ENCODE measurements around the gene FBXO31.
"Not testable (repeated sequence)": the region's sequence is repeated elsewhere in the genome, so short reads cannot be mapped to it uniquely, and the experiment has no call there.

The FBXO31 gene

DNA sequence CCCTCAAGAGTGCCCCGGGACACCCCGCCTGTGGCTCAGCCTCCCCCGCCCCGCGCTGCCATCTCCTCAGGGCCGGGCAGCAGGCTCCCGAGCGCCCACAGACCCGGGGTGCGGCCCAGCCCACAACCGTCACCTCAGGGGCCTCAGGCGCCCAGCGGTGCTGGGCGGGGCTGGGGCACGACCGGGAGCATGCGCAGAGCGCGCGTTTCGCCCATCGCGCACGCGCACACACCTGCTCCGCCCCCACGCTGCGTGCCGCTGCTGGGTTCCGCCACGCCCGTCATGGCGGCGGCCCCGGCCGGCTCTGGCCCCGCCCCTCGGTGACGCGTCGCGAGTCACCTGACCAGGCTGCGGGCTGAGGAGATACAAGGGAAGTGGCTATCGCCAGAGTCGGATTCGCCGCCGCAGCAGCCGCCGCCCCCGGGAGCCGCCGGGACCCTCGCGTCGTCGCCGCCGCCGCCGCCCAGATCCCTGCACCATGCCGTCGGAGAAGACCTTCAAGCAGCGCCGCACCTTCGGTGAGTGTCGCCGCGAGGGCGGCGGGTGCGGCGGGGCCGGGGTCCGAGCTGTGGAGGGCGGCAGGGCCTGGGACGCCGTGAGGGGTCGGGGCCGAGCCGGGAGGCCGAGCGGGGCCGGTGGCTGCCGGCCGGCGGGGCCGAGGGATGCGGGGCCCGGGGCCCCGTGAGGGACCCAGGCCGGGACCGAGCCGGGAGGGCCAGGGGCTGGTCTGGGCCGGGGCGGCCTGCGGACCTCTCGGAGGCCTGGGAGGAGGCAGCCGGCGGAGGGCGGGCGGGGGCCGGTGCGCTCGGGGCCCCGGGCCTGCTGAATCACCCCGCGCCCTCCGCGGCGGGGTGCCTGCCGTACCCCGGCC, 8.6 kb upstream of the FBXO31 start, which contains the start of gene MAP1LC3B:
Gene MAP1LC3B, plus strand, starts transcription at position 387 of the 871 bp plus-strand sequence. Its CDS starts 92 bp downstream, at position 479.
- H3K27ac ChIP-seq (ENCODE audit: low read depth, low read length): peak within 1 kb of the TSS; percentile 97
- H3K4me1 ChIP-seq (ENCODE audit: insufficient read depth, low read length): peaks cover 38% of the 10 kb centered on the region
- H3K9me3 ChIP-seq (ENCODE audit: low read length): no peaks in the 10 kb centered on the region
- H3K9ac ChIP-seq (ENCODE audit: low read length): peak within 1 kb of the TSS; percentile 71
- H3K27me3 ChIP-seq (ENCODE audit: control insufficient read depth in 1 of 2, insufficient read depth in 2 of 2, low read length in 2 of 2): no peaks in the 10 kb centered on the region
- H3K4me3 ChIP-seq (ENCODE audit: low read depth in 1 of 2, low read length in 2 of 2): peak within 1 kb of the TSS; percentile 67 to 73
- H3K36me3 ChIP-seq (ENCODE audit: insufficient read depth, low read length): no peaks in the 10 kb centered on the region

DNA sequence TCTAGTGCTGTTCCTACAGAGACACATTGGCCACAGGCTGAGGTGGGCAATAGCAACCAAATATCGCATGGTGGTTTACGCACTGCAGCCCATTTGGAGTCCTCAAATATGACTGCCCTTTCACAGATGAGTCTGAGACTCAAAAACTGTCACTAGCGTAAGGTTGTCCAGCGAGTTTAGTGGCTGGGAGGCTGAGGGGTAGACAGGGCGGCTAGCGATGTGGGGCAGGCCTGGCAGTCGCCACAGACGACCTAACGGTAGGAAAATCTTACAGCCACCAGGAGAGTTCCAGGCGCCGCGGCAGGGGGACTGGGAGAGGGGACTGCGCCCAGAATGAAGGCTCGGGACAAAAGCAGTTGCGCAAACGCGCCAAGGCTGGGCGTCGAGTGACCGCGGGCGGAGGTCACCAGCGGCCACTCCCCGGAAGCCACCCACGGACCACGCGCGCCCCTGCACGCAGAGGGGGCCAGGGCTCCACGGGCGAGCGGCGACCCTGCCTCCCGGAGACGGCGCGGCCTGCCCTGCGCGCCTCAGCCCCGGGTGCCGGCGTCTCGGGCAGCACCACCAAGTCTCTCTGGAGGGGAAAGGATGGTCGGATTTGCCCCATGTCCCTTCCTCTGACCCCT, 7.9 kb upstream of the FBXO31 start:
- Histone ChIP-seq H3K36me3 (ENCODE audit: insufficient read depth, low read length) (no peaks in the 10 kb centered on the region), H3K27me3 (ENCODE audit: control insufficient read depth in 1 of 2, insufficient read depth in 2 of 2, low read length in 2 of 2) (no peaks in the 10 kb centered on the region), H3K4me3 (ENCODE audit: low read depth in 1 of 2, low read length in 2 of 2) (peak overlapping the region; percentile 66 to 73), H3K9me3 (ENCODE audit: low read length) (no peaks in the 10 kb centered on the region), H3K27ac (ENCODE audit: low read depth, low read length) (peak overlapping the region; percentile 97), H3K4me1 (ENCODE audit: insufficient read depth, low read length) (peaks cover 42% of the 10 kb centered on the region), H3K9ac (ENCODE audit: low read length) (peak overlapping the region; percentile 41)

DNA sequence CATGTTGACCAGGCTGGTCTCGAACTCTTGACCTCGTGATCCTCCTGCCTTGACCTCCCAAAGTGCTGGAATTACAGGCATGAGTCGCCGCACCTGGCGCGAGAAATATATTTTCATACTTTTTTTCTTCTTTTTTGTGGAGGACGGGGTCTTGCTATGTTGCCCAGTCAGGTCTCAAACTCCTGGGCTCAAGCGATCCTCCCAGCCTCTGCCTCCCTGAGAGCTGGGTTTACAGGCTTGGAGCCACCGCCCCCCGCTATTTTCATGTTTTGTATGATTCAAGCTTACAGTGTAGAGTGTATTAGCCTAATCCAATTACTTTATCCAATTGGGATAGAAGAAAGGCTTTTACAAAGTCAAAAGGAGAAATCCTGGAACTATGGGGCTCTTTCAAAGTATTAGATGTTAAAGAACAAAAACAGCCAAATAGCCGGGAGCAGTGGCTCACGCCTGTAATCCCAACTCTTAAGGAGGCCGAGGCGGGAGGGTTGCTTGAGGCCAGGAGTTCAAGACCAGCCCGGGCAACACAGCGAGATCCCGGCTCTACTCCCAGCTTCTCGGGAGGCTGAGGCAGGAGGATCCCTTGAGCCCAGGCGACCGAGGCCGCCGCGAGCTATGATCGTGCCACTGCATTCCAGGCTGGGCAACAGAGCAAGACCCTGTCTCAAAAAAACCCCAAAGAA, 7.2 kb upstream of the FBXO31 start:
- Histone ChIP-seq H3K9me3 (ENCODE audit: low read length) (no peaks in the 10 kb centered on the region), H3K27ac (ENCODE audit: low read depth, low read length) (peak overlapping the region; percentile 97), H3K4me3 (ENCODE audit: low read depth in 1 of 2, low read length in 2 of 2) (peak overlapping the region in 1 of 2 donors; percentile 66), H3K36me3 (ENCODE audit: insufficient read depth, low read length) (no peaks in the 10 kb centered on the region), H3K27me3 (ENCODE audit: control insufficient read depth in 1 of 2, insufficient read depth in 2 of 2, low read length in 2 of 2) (no peaks in the 10 kb centered on the region), H3K9ac (ENCODE audit: low read length) (peak overlapping the region; percentile 41), H3K4me1 (ENCODE audit: insufficient read depth, low read length) (peaks cover 42% of the 10 kb centered on the region)

DNA sequence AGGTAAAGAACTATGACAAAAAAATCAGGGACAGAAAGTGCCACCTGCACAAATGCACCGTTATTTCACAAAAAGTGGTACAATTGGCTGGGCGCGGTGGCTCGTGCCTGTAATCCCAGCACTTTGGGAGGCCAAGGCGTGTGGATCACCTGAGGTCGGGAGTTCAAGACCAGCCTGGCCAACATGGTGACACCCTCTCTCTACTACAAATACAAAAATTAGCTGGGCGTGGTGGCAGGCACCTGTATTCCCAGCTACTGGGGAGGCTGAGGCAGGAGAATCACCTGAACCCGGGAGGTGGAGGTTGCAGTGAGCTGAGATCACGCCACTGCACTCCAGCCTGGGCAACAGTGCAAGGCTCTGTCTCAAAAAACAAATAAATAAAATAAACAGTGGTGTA, 6.3 kb upstream of the FBXO31 start:
- H3K4me3 ChIP-seq (ENCODE audit: low read depth in 1 of 2, low read length in 2 of 2); H3K9ac ChIP-seq (ENCODE audit: low read length); H3K27ac ChIP-seq (ENCODE audit: low read depth, low read length); H3K9me3 ChIP-seq (ENCODE audit: low read length); H3K27me3 ChIP-seq (ENCODE audit: control insufficient read depth in 1 of 2, insufficient read depth in 2 of 2, low read length in 2 of 2); H3K36me3 ChIP-seq (ENCODE audit: insufficient read depth, low read length): not testable (repeated sequence)
- peaks cover 39% of the 10 kb centered on the region for H3K4me1 ChIP-seq (ENCODE audit: insufficient read depth, low read length)

DNA sequence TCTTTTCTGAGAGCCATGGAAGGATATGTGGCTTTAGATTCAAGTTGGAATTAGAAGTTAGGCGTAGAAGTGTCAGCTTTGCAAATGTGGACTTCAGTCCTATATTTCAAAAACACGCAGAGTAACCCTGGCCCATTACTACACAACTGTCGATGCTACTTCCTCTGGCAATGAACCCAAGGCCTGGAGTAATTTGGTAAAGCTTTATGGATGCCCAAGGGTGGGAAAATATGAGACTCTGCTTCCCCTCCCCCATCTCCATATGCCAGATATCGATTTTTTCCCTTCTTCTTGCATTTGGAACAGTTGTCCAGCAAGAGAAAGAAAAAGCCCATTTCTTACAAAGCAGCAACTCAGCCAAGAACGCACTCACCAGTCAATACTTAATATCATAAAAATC, 5.7 kb upstream of the FBXO31 start:
- no peaks in the 10 kb centered on the region for H3K9me3 ChIP-seq (ENCODE audit: low read length)
- no peaks in the 10 kb centered on the region for H3K27me3 ChIP-seq (ENCODE audit: control insufficient read depth in 1 of 2, insufficient read depth in 2 of 2, low read length in 2 of 2)
- H3K36me3 ChIP-seq (ENCODE audit: insufficient read depth, low read length): no peaks in the 10 kb centered on the region
- peaks cover 36% of the 10 kb centered on the region for H3K4me1 ChIP-seq (ENCODE audit: insufficient read depth, low read length)
- H3K4me3 ChIP-seq (ENCODE audit: low read depth in 1 of 2, low read length in 2 of 2): no peak overlapping the region
- peak overlapping the region; percentile 83 for H3K27ac ChIP-seq (ENCODE audit: low read depth, low read length)
- no peak overlapping the region for H3K9ac ChIP-seq (ENCODE audit: low read length)

DNA sequence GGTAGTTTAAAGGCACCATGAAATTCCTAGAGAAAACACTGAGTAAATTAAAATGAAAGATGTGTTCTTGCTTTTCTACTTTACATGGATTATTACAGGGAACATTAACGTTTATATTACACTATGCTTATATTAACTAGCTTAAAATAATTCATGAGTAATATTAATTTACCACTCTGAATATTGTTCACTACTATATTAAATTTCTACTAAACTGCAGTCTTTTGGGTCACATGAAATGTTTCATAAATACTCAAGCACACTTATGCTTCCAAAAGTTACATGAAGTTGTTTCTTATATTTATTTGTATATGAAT, 5.2 kb upstream of the FBXO31 start:
- Histone ChIP-seq H3K4me3 (ENCODE audit: low read depth in 1 of 2, low read length in 2 of 2) (no peak overlapping the region), H3K9me3 (ENCODE audit: low read length) (no peaks in the 10 kb centered on the region)

DNA sequence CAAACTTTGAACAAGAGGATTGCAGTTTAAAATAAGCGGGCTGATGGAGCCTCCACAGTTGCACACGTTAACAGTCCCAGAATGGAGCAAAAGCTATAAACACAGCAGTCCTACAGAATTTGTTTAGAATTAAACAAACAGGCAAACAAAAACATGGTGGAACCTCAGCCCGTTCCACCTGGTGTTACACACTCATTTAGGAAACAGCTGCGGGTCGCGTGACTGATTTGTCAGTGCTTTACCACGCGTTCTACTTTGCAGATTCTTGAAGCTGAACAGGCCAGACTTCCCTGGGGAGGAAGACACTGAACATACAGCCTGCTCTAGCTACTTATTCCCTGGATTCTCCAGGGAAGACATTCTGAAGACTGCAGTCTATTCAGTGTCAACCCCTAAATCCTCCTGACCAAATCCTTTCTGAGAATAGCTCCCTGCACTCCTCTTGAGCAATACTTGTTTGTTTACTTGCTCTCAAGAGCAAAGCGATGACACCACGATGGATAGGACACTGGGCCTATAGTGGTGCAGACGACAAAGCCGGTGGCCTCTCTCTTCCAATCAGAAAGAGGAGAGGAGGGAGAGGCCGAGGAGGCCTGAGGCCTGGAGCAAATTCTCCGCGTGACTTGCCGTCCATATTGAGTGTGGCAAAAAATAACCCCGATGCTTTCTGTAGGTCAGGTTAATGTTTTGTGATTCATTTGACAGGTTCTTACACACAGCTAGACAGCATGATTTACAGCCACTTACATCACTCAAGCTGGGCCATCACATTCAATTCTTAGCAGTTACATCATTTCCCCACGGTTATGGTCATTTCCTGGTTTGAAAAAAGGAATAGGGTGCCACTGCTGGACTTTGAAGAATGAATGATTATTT, 4.6 kb upstream of the FBXO31 start:
- Histone ChIP-seq H3K9ac (ENCODE audit: low read length) (peak overlapping the region; percentile 12), H3K27me3 (ENCODE audit: control insufficient read depth in 1 of 2, insufficient read depth in 2 of 2, low read length in 2 of 2) (no peaks in the 10 kb centered on the region), H3K9me3 (ENCODE audit: low read length) (no peaks in the 10 kb centered on the region), H3K4me1 (ENCODE audit: insufficient read depth, low read length) (peaks cover 25% of the 10 kb centered on the region), H3K36me3 (ENCODE audit: insufficient read depth, low read length) (no peaks in the 10 kb centered on the region), H3K27ac (ENCODE audit: low read depth, low read length) (peak overlapping the region; percentile 83), H3K4me3 (ENCODE audit: low read depth in 1 of 2, low read length in 2 of 2) (peak overlapping the region; percentile 15 to 28)

More for the DNA sequence above, 5.2 kb upstream of the FBXO31 start:
- no peak overlapping the region for H3K9ac ChIP-seq (ENCODE audit: low read length)
- no peaks in the 10 kb centered on the region for H3K27me3 ChIP-seq (ENCODE audit: control insufficient read depth in 1 of 2, insufficient read depth in 2 of 2, low read length in 2 of 2)
- H3K27ac ChIP-seq (ENCODE audit: low read depth, low read length): peak overlapping the region; percentile 83
- no peaks in the 10 kb centered on the region for H3K36me3 ChIP-seq (ENCODE audit: insufficient read depth, low read length)
- peaks cover 31% of the 10 kb centered on the region for H3K4me1 ChIP-seq (ENCODE audit: insufficient read depth, low read length)

DNA sequence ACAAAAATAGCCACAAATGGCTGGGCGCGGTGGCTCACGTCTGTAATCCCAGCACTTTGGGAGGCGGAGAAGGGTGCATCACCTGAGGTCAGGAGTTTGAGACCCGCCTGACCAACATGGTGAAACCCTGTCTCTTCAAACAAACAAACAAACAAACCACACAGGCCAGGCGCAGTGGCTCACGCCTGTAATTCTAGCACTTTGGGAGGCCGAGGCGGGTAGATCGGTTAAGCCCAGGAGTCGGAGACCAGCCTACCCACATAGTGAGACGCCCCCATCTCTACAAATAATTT, 1.2 kb upstream of the FBXO31 start:
- not testable (repeated sequence) for H3K27me3 ChIP-seq (ENCODE audit: control insufficient read depth in 1 of 2, insufficient read depth in 2 of 2, low read length in 2 of 2); H3K36me3 ChIP-seq (ENCODE audit: insufficient read depth, low read length); H3K9me3 ChIP-seq (ENCODE audit: low read length)
- peak overlapping the region; percentile 52 to 80 for H3K4me3 ChIP-seq (ENCODE audit: low read depth in 1 of 2, low read length in 2 of 2)
- H3K27ac ChIP-seq (ENCODE audit: low read depth, low read length): peak overlapping the region; percentile 92
- H3K4me1 ChIP-seq (ENCODE audit: insufficient read depth, low read length): peaks cover 43% of the 10 kb centered on the region
- peak overlapping the region; percentile 27 for H3K9ac ChIP-seq (ENCODE audit: low read length)

DNA sequence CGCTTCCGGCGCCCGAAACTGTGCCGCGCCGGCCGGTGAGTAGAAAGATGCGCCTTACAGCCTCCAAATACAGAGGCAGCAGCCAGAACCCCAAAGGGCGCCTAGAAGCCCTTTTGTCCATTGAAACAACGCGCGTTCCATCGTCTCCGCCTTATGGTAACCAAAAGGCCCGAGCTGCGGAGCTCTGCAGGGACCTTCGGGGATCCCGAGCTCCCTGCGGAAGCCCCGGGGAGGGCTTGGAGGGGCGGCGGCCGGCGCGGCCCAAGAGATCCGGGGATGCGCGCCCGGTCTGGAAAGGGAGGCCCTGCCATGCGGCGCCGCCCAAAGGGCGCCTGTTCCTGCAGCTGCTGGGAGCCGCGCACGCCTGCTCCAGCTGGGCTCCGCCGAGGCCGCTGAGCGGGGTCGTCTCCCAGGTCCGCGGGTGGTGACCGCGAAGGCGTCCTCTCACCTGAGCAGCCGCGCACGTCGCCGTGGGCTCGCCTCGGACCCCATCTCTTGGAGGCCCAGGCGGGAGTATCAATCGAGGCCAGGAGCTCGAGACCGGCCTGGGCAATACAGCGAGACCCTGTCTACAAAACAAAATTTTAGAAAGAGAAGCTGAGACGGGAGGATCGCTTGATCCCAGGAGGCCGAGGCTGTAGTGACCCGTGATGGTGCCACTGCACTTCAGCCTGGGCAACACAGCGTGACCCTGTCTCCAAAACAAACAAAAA, 742 bp upstream of the FBXO31 start:
- H3K36me3 ChIP-seq (ENCODE audit: insufficient read depth, low read length): no peaks in the 10 kb centered on the region
- H3K9ac ChIP-seq (ENCODE audit: low read length): peak overlapping the region; percentile 27
- peak overlapping the region; percentile 92 for H3K27ac ChIP-seq (ENCODE audit: low read depth, low read length)
- H3K4me1 ChIP-seq (ENCODE audit: insufficient read depth, low read length): peaks cover 46% of the 10 kb centered on the region
- no peaks in the 10 kb centered on the region for H3K9me3 ChIP-seq (ENCODE audit: low read length)
- H3K4me3 ChIP-seq (ENCODE audit: low read depth in 1 of 2, low read length in 2 of 2): peak overlapping the region; percentile 52 to 80
- H3K27me3 ChIP-seq (ENCODE audit: control insufficient read depth in 1 of 2, insufficient read depth in 2 of 2, low read length in 2 of 2): no peaks in the 10 kb centered on the region

DNA sequence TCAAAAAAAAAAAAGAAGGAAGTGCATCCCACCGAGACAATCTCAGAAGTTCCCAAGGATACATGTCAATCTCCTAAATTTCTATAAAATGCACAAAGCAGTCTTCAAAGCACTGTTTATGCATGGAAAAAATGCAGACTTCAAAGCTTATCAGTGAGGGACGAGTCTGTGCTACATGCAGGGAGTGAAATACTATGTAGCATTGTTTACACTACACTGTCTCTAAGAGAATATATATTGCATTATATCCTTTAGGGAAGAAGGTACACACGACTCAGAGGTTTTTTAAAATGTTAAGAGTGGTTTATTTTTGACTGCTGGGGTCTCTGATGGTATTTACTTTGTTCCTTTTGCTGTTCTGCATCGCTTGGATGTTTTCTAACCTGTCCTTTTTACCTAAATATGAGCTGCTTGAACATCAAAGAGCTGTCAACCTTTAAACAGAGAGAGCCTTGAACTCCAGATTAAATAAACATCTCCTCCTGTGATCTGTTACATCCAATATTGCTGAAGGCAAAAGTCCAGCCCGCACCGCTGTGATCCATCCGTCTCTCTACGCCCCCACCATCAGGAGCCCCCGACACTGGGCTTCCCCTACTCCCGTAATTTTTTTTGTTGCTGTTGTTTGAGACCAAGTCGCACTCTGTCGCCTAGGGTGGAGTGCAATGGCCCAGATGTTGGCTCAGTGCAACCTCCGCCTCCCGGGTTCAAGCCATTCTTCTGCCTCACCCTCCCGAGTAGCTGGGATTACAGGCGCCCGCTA, 1.4 kb downstream of the FBXO31 start:
- Histone ChIP-seq H3K27me3 (ENCODE audit: control insufficient read depth in 1 of 2, insufficient read depth in 2 of 2, low read length in 2 of 2) (no peaks in the 10 kb centered on the region), H3K9ac (ENCODE audit: low read length) (peak overlapping the region; percentile 54), H3K4me3 (ENCODE audit: low read depth in 1 of 2, low read length in 2 of 2) (peak overlapping the region; percentile 49 to 80), H3K9me3 (ENCODE audit: low read length) (no peaks in the 10 kb centered on the region), H3K36me3 (ENCODE audit: insufficient read depth, low read length) (no peaks in the 10 kb centered on the region), H3K4me1 (ENCODE audit: insufficient read depth, low read length) (peaks cover 36% of the 10 kb centered on the region), H3K27ac (ENCODE audit: low read depth, low read length) (peak overlapping the region; percentile 92)

All from muscle layer of colon (tissue), 2 donors.